ENCODE results near the gene CCDC148.

DNA sequence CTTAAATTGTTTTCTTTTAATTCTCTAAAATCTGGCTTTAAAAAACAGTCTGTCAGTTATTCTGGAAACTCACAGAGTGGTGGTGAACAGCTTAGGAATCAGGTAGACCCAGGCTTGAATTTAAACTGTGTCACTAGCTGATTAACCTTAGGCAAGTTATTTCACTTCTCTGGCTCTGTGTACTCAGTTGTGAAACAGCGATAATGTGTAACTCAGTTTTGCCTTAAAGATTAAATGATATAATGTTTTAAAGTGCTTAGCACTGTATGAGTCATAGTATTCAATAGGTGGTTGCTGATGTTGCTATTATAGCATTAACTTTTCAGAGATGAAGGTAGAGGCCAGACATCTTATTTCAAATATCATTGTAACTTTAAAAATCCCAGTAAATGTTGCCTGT, 40.9 kb upstream of the CCDC148 start:
- TF ChIP-seq RAD21 (IDR thresholded peaks at IDR 0.05; ENCODE audit: low read depth): no peak
- no peak for TF ChIP-seq FOXM1 (IDR thresholded peaks at IDR 0.05; ENCODE audit: borderline replicate concordance, low read depth)
- TF ChIP-seq YY1 (IDR thresholded peaks at IDR 0.05; ENCODE audit: low read depth): no peak
- TF ChIP-seq NFIC (IDR thresholded peaks at IDR 0.05): no peak
- TF ChIP-seq EP300 (IDR thresholded peaks at IDR 0.05; ENCODE audit: borderline replicate concordance): no peak
- TF ChIP-seq CEBPB (IDR thresholded peaks at IDR 0.05): no peak
- TF ChIP-seq, protein P1, sequence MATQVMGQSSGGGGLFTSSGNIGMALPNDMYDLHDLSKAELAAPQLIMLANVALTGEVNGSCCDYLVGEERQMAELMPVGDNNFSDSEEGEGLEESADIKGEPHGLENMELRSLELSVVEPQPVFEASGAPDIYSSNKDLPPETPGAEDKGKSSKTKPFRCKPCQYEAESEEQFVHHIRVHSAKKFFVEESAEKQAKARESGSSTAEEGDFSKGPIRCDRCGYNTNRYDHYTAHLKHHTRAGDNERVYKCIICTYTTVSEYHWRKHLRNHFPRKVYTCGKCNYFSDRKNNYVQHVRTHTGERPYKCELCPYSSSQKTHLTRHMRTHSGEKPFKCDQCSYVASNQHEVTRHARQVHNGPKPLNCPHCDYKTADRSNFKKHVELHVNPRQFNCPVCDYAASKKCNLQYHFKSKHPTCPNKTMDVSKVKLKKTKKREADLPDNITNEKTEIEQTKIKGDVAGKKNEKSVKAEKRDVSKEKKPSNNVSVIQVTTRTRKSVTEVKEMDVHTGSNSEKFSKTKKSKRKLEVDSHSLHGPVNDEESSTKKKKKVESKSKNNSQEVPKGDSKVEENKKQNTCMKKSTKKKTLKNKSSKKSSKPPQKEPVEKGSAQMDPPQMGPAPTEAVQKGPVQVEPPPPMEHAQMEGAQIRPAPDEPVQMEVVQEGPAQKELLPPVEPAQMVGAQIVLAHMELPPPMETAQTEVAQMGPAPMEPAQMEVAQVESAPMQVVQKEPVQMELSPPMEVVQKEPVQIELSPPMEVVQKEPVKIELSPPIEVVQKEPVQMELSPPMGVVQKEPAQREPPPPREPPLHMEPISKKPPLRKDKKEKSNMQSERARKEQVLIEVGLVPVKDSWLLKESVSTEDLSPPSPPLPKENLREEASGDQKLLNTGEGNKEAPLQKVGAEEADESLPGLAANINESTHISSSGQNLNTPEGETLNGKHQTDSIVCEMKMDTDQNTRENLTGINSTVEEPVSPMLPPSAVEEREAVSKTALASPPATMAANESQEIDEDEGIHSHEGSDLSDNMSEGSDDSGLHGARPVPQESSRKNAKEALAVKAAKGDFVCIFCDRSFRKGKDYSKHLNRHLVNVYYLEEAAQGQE (IDR thresholded peaks at IDR 0.05; ENCODE audit: low read depth): no peak
- TF ChIP-seq, protein P2, sequence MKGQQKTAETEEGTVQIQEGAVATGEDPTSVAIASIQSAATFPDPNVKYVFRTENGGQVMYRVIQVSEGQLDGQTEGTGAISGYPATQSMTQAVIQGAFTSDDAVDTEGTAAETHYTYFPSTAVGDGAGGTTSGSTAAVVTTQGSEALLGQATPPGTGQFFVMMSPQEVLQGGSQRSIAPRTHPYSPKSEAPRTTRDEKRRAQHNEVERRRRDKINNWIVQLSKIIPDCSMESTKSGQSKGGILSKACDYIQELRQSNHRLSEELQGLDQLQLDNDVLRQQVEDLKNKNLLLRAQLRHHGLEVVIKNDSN (IDR thresholded peaks at IDR 0.05): no peak
- no peak for TF ChIP-seq CREB1 (IDR thresholded peaks at IDR 0.05; ENCODE audit: low read depth)
- TF ChIP-seq, protein P3, sequence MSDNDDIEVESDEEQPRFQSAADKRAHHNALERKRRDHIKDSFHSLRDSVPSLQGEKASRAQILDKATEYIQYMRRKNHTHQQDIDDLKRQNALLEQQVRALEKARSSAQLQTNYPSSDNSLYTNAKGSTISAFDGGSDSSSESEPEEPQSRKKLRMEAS (IDR thresholded peaks at IDR 0.05): no peak

Data from Ishikawa (cell line).